Chondrocyte (in vitro differentiated cells): Measurements from ENCODE around the gene RP2. TPM values are rescaled to one million over a fixed set of nuclear protein-coding genes. Genes with fewer than 3 reads are reported as not detected.

Source experiments
- DNase-seq: peaks from one replicate; pipeline ENCODE4 v3.0.0; 2021; ENCODE audit warnings: mixed read lengths, low spot score
- H3K27ac Mint-ChIP-seq: one replicate; pipeline ENCODE4 v1.8.0; 2021; ENCODE audit warnings: mild to moderate bottlenecking, moderate library complexity, mixed read lengths; ENCODE audit not compliant: unreplicated experiment
- H3K27me3 Mint-ChIP-seq: 2 replicates; pipeline ENCODE4 v1.8.0; 2021; ENCODE audit warnings: low read depth, mixed read lengths
- H3K36me3 Mint-ChIP-seq: 2 replicates; pipeline ENCODE4 v1.8.0; 2021; ENCODE audit warnings: low read depth, mixed read lengths
- H3K4me1 Mint-ChIP-seq: 2 replicates; pipeline ENCODE4 v1.8.0; 2021; ENCODE audit warnings: low read depth, mild to moderate bottlenecking, mixed read lengths
- H3K4me3 Mint-ChIP-seq: one replicate; pipeline ENCODE4 v1.8.0; 2021; ENCODE audit warnings: mild to moderate bottlenecking, moderate library complexity, mixed read lengths; ENCODE audit not compliant: unreplicated experiment
- H3K9me3 Mint-ChIP-seq: 2 replicates; pipeline ENCODE4 v1.8.0; 2021; ENCODE audit warnings: low read depth, mixed read lengths
- CTCF ChIP-seq: fragments of 200-600 bp; sonication (generic); IDR thresholded peaks from 2 replicates; pipeline ENCODE4 v1.5.0; 2021; ENCODE audit warnings: antibody characterized with exemption, mild to moderate bottlenecking, moderate library complexity
- total RNA-seq: library from RNA; stranded (reverse); gene quantifications from 3 replicates; pipeline ENCODE4 v1.2.1, GENCODE V29; 2021

RP2 gene
- total RNA-seq, 1 donor from 2014 or later = 18.4 TPM

- Mint-ChIP-seq H3K4me1 (peaks cover 8% of the 10 kb centered on the region), H3K9me3 (no peaks in the 10 kb centered on the region), H3K27me3 (no peaks in the 10 kb centered on the region), H3K36me3 (no peaks in the 10 kb centered on the region), H3K27ac (peak overlapping the region; percentile 62), H3K4me3 (peak overlapping the region; percentile 84)
- TF ChIP-seq CTCF = no peak
- no peak for DNase-seq
These were observed 76.8 kb downstream of the RP2 start for GRCh38 chrX:46913667-46914066.

DNA sequence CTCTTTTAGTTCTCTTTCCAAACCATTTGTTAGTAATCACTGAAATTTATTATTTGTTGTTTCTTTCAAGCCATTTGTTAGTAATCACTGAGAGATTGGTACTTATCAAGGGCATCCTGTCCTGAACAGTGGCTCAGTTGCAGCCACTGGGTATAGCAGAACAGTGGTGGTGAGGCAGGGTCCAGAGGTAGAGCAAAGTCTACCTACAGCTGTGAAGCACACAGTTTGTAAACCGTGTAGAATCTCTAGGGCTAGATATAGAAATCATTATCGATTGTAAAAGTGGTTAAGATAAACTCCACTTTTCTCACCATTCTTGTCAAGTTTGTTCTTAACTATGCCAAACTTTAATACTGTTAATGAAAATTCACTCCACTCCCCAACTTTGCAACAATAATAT is 79.4 kb downstream of the RP2 start:
- Mint-ChIP-seq H3K27me3 (no peaks in the 10 kb centered on the region), H3K4me1 (peaks cover 8% of the 10 kb centered on the region), H3K27ac (no peak overlapping the region), H3K36me3 (no peaks in the 10 kb centered on the region), H3K9me3 (peaks cover 9% of the 10 kb centered on the region), H3K4me3 (no peak overlapping the region)
- no peak for DNase-seq
- no peak for TF ChIP-seq CTCF

DNA sequence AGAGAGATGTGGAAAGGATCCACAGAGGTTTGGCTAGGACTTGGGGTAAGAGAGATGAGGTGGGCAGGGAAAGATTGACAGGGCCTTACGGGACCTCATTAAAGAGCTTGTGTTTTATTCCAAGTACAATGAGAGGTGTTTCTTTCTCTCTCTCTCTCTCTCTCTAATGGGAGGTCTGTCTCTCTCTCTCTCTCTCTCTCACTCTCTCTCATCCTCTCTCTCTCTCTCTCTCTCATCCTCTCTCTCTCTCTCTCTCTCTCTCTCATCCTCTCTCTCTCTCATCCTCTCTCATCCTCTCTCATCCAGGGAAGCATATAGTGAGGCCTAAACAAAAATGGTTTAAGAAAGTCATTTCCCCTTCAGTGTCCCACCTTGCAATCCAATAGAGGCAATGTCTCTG is 80.8 kb downstream of the RP2 start:
- Mint-ChIP-seq H3K9me3 (peaks cover 17% of the 10 kb centered on the region), H3K27ac (no peak overlapping the region), H3K27me3 (no peaks in the 10 kb centered on the region), H3K4me3 (no peak overlapping the region), H3K36me3 (peaks cover 4% of the 10 kb centered on the region), H3K4me1 (peaks cover 16% of the 10 kb centered on the region)
- no peak for TF ChIP-seq CTCF
- DNase-seq = no peak

- TF ChIP-seq CTCF = no peak
- H3K27me3 Mint-ChIP-seq = no peaks in the 10 kb centered on the region
- peaks cover 18% of the 10 kb centered on the region for H3K9me3 Mint-ChIP-seq
- no peak overlapping the region for H3K4me3 Mint-ChIP-seq
- no peak overlapping the region for H3K27ac Mint-ChIP-seq
- H3K4me1 Mint-ChIP-seq = peaks cover 17% of the 10 kb centered on the region
- DNase-seq = no peak
- peaks cover 4% of the 10 kb centered on the region for H3K36me3 Mint-ChIP-seq
These were observed 81.6 kb downstream of the RP2 start for GRCh38 chrX:46918434-46918833.

- peaks cover 21% of the 10 kb centered on the region for H3K9me3 Mint-ChIP-seq
- H3K4me1 Mint-ChIP-seq = peaks cover 10% of the 10 kb centered on the region
- no peak overlapping the region for H3K27ac Mint-ChIP-seq
- no peak for DNase-seq
- peaks cover 4% of the 10 kb centered on the region for H3K36me3 Mint-ChIP-seq
- no peak overlapping the region for H3K4me3 Mint-ChIP-seq
- TF ChIP-seq CTCF = no peak
- H3K27me3 Mint-ChIP-seq = no peaks in the 10 kb centered on the region
These were observed 83.4 kb downstream of the RP2 start for GRCh38 chrX:46920235-46920634.
